ENCODE results near the gene CAB39. TPM values are rescaled to one million over a fixed set of nuclear protein-coding genes. Genes with fewer than 3 reads are reported as not detected.

Gene CAB39
- total RNA-seq, 4 donors from 2014 or later = 67.3 to 137 (median 123) TPM

- in situ Hi-C loops (cut with MboI; ENCODE audit: low pct_ligation_motif_present in 1 of 4, low pct_unique_long_range_greater_than_20kb in 1 of 4, low sequenced_read_pairs in 3 of 4) (no loop called here), intact Hi-C loops (cut with DNase I; ENCODE audit: low total_unique reads) (no loop called here)
- H3K4me1 ChIP-seq = peaks cover 18 to 26% (median 22%) of the 10 kb centered on the region in 4 donors
- no peak for DNase-seq
- TF ChIP-seq POLR2AphosphoS5 (IDR thresholded peaks at IDR 0.05) = no peak
- no peak for TF ChIP-seq POLR2A (IDR thresholded peaks at IDR 0.05)
- TF ChIP-seq EP300 (IDR thresholded peaks at IDR 0.05; ENCODE audit: low read depth) = no peak
- no peak for TF ChIP-seq CTCF (IDR thresholded peaks at IDR 0.05)
- H3K4me3 ChIP-seq = no peak overlapping the region
- H3K27ac ChIP-seq = no peak overlapping the region
- H3K36me3 ChIP-seq = peaks cover 0 to 7% (median 0%) of the 10 kb centered on the region in 4 donors
- 93 to 100% methylated on average over 3 to 4 of the region's 4 CpGs for WGBS, 2 donors (ENCODE audit: low coverage in 1 of 2)
- H3K9me3 ChIP-seq = no peaks in the 10 kb centered on the region
- no peaks in the 10 kb centered on the region for H3K27me3 ChIP-seq
These were observed 30.1 kb downstream of the CAB39 start for GRCh38 chr2:230742781-230743180.

GRCh38 chr2:230746213-230746612 lies 33.6 kb downstream of the CAB39 start:
- Histone ChIP-seq H3K36me3 (peaks cover 0 to 7% (median 0%) of the 10 kb centered on the region in 4 donors), H3K27ac (no peak overlapping the region), H3K4me3 (no peak overlapping the region), H3K9me3 (no peaks in the 10 kb centered on the region), H3K4me1 (peaks cover 0 to 16% (median 1%) of the 10 kb centered on the region in 4 donors), H3K27me3 (no peaks in the 10 kb centered on the region)
- intact Hi-C loops (cut with DNase I; ENCODE audit: low total_unique reads) = no loop called here
- in situ Hi-C loops (cut with MboI; ENCODE audit: low pct_ligation_motif_present in 1 of 4, low pct_unique_long_range_greater_than_20kb in 1 of 4, low sequenced_read_pairs in 3 of 4) = no loop called here
- no peak for DNase-seq
- no peak for TF ChIP-seq EP300 (IDR thresholded peaks at IDR 0.05; ENCODE audit: low read depth)
- WGBS, 2 donors (ENCODE audit: low coverage in 1 of 2) = 93 to 100% methylated on average over 2 to 4 of the region's 4 CpGs

- Histone ChIP-seq H3K4me1 (peaks cover 0 to 18% (median 1%) of the 10 kb centered on the region in 4 donors), H3K27me3 (no peaks in the 10 kb centered on the region), H3K4me3 (no peak overlapping the region), H3K9me3 (no peaks in the 10 kb centered on the region), H3K36me3 (peaks cover 0 to 7% (median 0%) of the 10 kb centered on the region in 4 donors), H3K27ac (no peak overlapping the region)
- in situ Hi-C loops (cut with MboI; ENCODE audit: low pct_ligation_motif_present in 1 of 4, low pct_unique_long_range_greater_than_20kb in 1 of 4, low sequenced_read_pairs in 3 of 4) (no loop called here), intact Hi-C loops (cut with DNase I; ENCODE audit: low total_unique reads) (no loop called here)
- no peak for DNase-seq
- TF ChIP-seq POLR2AphosphoS5 (IDR thresholded peaks at IDR 0.05) (no peak), CTCF (IDR thresholded peaks at IDR 0.05) (no peak), EP300 (IDR thresholded peaks at IDR 0.05; ENCODE audit: low read depth) (no peak), POLR2A (IDR thresholded peaks at IDR 0.05) (no peak)
- WGBS, 2 donors (ENCODE audit: low coverage in 1 of 2) = 80 to 97% methylated on average over 1 to 2 of the region's 2 CpGs
These were observed 35.4 kb downstream of the CAB39 start for GRCh38 chr2:230748087-230748486.

- H3K9me3 ChIP-seq = no peaks in the 10 kb centered on the region
- no peaks in the 10 kb centered on the region for H3K27me3 ChIP-seq
- H3K36me3 ChIP-seq = peaks cover 0 to 7% (median 0%) of the 10 kb centered on the region in 4 donors
- intact Hi-C loops (cut with DNase I; ENCODE audit: low total_unique reads) = no loop called here
- H3K27ac ChIP-seq = no peak overlapping the region
- 78 to 81% methylated on average over 2 of the region's 2 CpGs for WGBS, 2 donors (ENCODE audit: low coverage in 1 of 2)
- in situ Hi-C loops (cut with MboI; ENCODE audit: low pct_ligation_motif_present in 1 of 4, low pct_unique_long_range_greater_than_20kb in 1 of 4, low sequenced_read_pairs in 3 of 4) = no loop called here
- TF ChIP-seq POLR2A (IDR thresholded peaks at IDR 0.05) = no peak
- no peak for TF ChIP-seq EP300 (IDR thresholded peaks at IDR 0.05; ENCODE audit: low read depth)
- TF ChIP-seq CTCF (IDR thresholded peaks at IDR 0.05) = no peak
- TF ChIP-seq POLR2AphosphoS5 (IDR thresholded peaks at IDR 0.05) = no peak
- DNase-seq = no peak
- H3K4me1 ChIP-seq = peaks cover 0 to 18% (median 1%) of the 10 kb centered on the region in 4 donors
- no peak overlapping the region for H3K4me3 ChIP-seq
These were observed 36.5 kb downstream of the CAB39 start for GRCh38 chr2:230749111-230749510.

GRCh38 chr2:230751062-230751461 lies 38.4 kb downstream of the CAB39 start:
- Histone ChIP-seq H3K27ac (no peak overlapping the region), H3K4me1 (peaks cover 0 to 27% (median 8%) of the 10 kb centered on the region in 4 donors), H3K9me3 (no peaks in the 10 kb centered on the region), H3K27me3 (no peaks in the 10 kb centered on the region), H3K36me3 (peaks cover 0 to under 1% (median 0%) of the 10 kb centered on the region in 4 donors), H3K4me3 (no peak overlapping the region)
- TF ChIP-seq EP300 (IDR thresholded peaks at IDR 0.05; ENCODE audit: low read depth) = no peak
- no peak for TF ChIP-seq CTCF (IDR thresholded peaks at IDR 0.05)
- no peak for TF ChIP-seq POLR2A (IDR thresholded peaks at IDR 0.05)
- TF ChIP-seq POLR2AphosphoS5 (IDR thresholded peaks at IDR 0.05) = no peak
- intact Hi-C loops (cut with DNase I; ENCODE audit: low total_unique reads) (no loop called here), in situ Hi-C loops (cut with MboI; ENCODE audit: low pct_ligation_motif_present in 1 of 4, low pct_unique_long_range_greater_than_20kb in 1 of 4, low sequenced_read_pairs in 3 of 4) (no loop called here)
- 61 to 76% methylated on average over 3 of the region's 3 CpGs for WGBS, 2 donors (ENCODE audit: low coverage in 1 of 2)
- DNase-seq = no peak
